K562 (cell line): ENCODE measurements around the gene RPRD1B. TPM values are rescaled to one million over a fixed set of nuclear protein-coding genes. Genes with fewer than 3 reads are reported as not detected.

Experiments used
- DMBX1 ChIP-seq: fragments of 250-450 bp; sonication (Bioruptor Pico); IDR thresholded peaks from 2 replicates; pipeline ENCODE4 v1.8.0; 2022; ENCODE audit warnings: inconsistent platforms, mild to moderate bottlenecking, moderate library complexity, borderline replicate concordance
- E2F6 ChIP-seq, 2 experiments: IDR thresholded peaks; 2 replicates each; pipeline ENCODE4 v1.6.1; 2011; ENCODE audit warnings: borderline replicate concordance in 1 of 2, control low read depth in 1 of 2, low read depth in 1 of 2, low read length in 1 of 2, mild to moderate bottlenecking in 1 of 2, mixed read lengths in 1 of 2, moderate library complexity in 1 of 2; ENCODE audit not compliant: insufficient read depth in 1 of 2, insufficient read length in 1 of 2, poor library complexity in 1 of 2, severe bottlenecking in 1 of 2; ENCODE audit errors: extremely low read depth in 1 of 2
- ETV1 ChIP-seq: fragments of 450-650 bp; conservative IDR thresholded peaks from 2 replicates; pipeline ENCODE4 v1.6.1; 2016; ENCODE audit warnings: missing genetic modification characterization, control low read depth, low read depth, missing compliant biosample characterization
- HOXB6 ChIP-seq: fragments of 250-450 bp; sonication (Bioruptor Pico); IDR thresholded peaks from 2 replicates; pipeline ENCODE4 v1.5.1; 2022; ENCODE audit warnings: mild to moderate bottlenecking, borderline replicate concordance
- NR2C1 ChIP-seq, 2 experiments: fragments of 450-650 bp; IDR thresholded peaks; 2 replicates each; pipeline ENCODE4 v1.6.1; 2017; ENCODE audit warnings: mild to moderate bottlenecking in 2 of 2, antibody characterized with exemption in 1 of 2, inconsistent platforms in 1 of 2, missing compliant biosample characterization in 1 of 2, missing genetic modification characterization in 1 of 2
- SRSF7 ChIP-seq: fragments of 200-400 bp; formaldehyde crosslinking; optimal IDR thresholded peaks from 2 replicates; pipeline ENCODE3; 2017; ENCODE audit warnings: mild to moderate bottlenecking, low read depth, low read length
- TCF7L2 ChIP-seq: fragments of 150-350 bp; IDR thresholded peaks from 2 replicates; pipeline ENCODE4 v1.6.1; 2016; ENCODE audit warnings: low read depth, mild to moderate bottlenecking, low read length, moderate library complexity
- ZBTB11 ChIP-seq, 3 experiments: fragments of 200-800 bp in 1 of 3; fragments of 250-450 bp in 1 of 3; fragments of 450-650 bp in 1 of 3; sonication (Bioruptor Pico) in 1 of 3; sonication (Bioruptor generic) in 1 of 3; formaldehyde crosslinking in 1 of 3; IDR thresholded peaks; 2 replicates each; pipeline versions ENCODE4 v1.6.1 to v1.8.0; 2016 to 2022; ENCODE audit warnings: mild to moderate bottlenecking in 2 of 3, missing genetic modification characterization in 2 of 3, missing compliant biosample characterization in 1 of 3, moderate library complexity in 1 of 3
- ZNF23 ChIP-seq: fragments of 250-450 bp; sonication (Bioruptor Pico); IDR thresholded peaks from 2 replicates; pipeline ENCODE4 v1.4.0; 2020; ENCODE audit warnings: mild to moderate bottlenecking
- ZNF318 ChIP-seq, 2 experiments: fragments of 450-650 bp; IDR thresholded peaks; 2 replicates each; pipeline ENCODE4 v1.6.1; 2016; ENCODE audit warnings: mild to moderate bottlenecking in 2 of 2, borderline replicate concordance in 1 of 2, low read depth in 1 of 2, moderate library complexity in 1 of 2
- ZNF408 ChIP-seq: fragments of 250-450 bp; sonication (Bioruptor Pico); IDR thresholded peaks from 2 replicates; pipeline ENCODE4 v1.4.0; 2020; ENCODE audit warnings: low read depth, mild to moderate bottlenecking, moderate library complexity
- polyA plus RNA-seq, 8 experiments: library from polyadenylated mRNA; depleted of rRNA in 4 of 8; stranded (reverse) in 5 of 8; unstranded in 3 of 8; fragments of >200 nt; fragmentation: Nextera tagmentation in 2 of 8; fragmentation: Illumina TruSeq in 1 of 8; extraction: Ambion mirVana in 2 of 8; extraction: Trizol in 1 of 8; gene quantifications; 2 replicates each; pipeline versions ENCODE4 v1.2.1 to v1.2.3, GENCODE V29; 2011 to 2014; ENCODE audit warnings: inconsistent platforms in 1 of 8, missing spikeins in 1 of 8
- total RNA-seq, 7 experiments: library from RNA; depleted of rRNA in 6 of 7; stranded (reverse); fragments of >200 nt in 6 of 7; fragmentation: Illumina TruSeq in 2 of 7; extraction: Trizol in 2 of 7; gene quantifications; 2 replicates each; pipeline versions ENCODE4 v1.2.1 to v1.2.3, GENCODE V29; 2011 to 2021; ENCODE audit warnings: low replicate concordance in 1 of 7

Gene RPRD1B
- total and polyA plus RNA-seq, 9 of the 15 experiments (the other 6 are each of a cell fraction or from before 2014, with no cell fraction given) = 5.5 to 43.0 (median 24.4) TPM

GRCh38 chr20:38109591-38110524 lies 76.3 kb downstream of the RPRD1B start (continued):
- no peak for TF ChIP-seq ZBTB11 (CRISPR knock-in tag; IDR thresholded peaks at IDR 0.05)
- TF ChIP-seq ZNF318 (IDR thresholded peaks at IDR 0.05; ENCODE audit: borderline replicate concordance in 1 of 2, low read depth in 1 of 2) = peak in 1 of 2 experiments; percentile 74; a peak in 1 of 4 replicates
- TF ChIP-seq SRSF7 = no peak
- no peak for TF ChIP-seq ZNF23 (CRISPR knock-in tag)
- TF ChIP-seq ZNF408 = no peak
- TF ChIP-seq E2F6 (IDR thresholded peaks at IDR 0.05; ENCODE audit: borderline replicate concordance in 1 of 2, extremely low read depth in 1 of 2, insufficient read depth in 1 of 2, insufficient read length in 1 of 2, low read depth in 1 of 2, low read length in 1 of 2, poor library complexity in 1 of 2, severe bottlenecking in 1 of 2) = no peak
- peak; percentile 44; the same call in 1 of the 2 replicates for TF ChIP-seq DMBX1 (CRISPR knock-in tag)
- peak; percentile 39; the same call in 1 of the 2 replicates for TF ChIP-seq NR2C1 (IDR thresholded peaks at IDR 0.05)
- peak; percentile 71 for TF ChIP-seq NR2C1 (tag; IDR thresholded peaks at IDR 0.05)
- no peak for TF ChIP-seq TCF7L2
- TF ChIP-seq ETV1 (tag) = no peak
- no peak for TF ChIP-seq HOXB6 (CRISPR knock-in tag)
